K562 (cell line): ENCODE measurements around the gene HSD17B8. TPM values are rescaled to one million over a fixed set of nuclear protein-coding genes. Genes with fewer than 3 reads are reported as not detected.

Experiments
- ATAC-seq: fragments of 200-7000 bp; cut with Tn5 transposase; 3 replicates; pipeline ENCODE4 v1.9.1; 2020; ENCODE audit warnings: moderate library complexity
- BruUV-seq: library from RNA; stranded (reverse); fragments of 400-500 nt; replicated peaks from 2 replicates; lab custom pipeline; 2021; lab: Mats Ljungman, UMichigan
- CTCF ChIA-PET: fragments of 300-600 bp; formaldehyde crosslinking; extraction: SDS; loops from one replicate; lab custom pipeline; 2021; ENCODE audit warnings: low intra/inter-chr PET ratio; lab: Yijun Ruan, JAX
- POLR2A ChIA-PET: fragments of 300-600, 350-650 bp; sonication (Branson Sonifier 250); formaldehyde crosslinking; extraction: SDS; loops from one replicate; lab custom pipeline; 2021; ENCODE audit warnings: antibody characterized with exemption, inconsistent platforms; lab: Yijun Ruan, JAX
- DNase-seq, 4 experiments: peaks; one replicate each; pipeline versions ENCODE4 v3.0.0 to v3.0.0-alpha.2; 2011 to 2018; ENCODE audit warnings: low spot score in 3 of 4, mixed read lengths in 3 of 4; ENCODE audit errors: extremely low read depth in 1 of 4
- FAIRE-seq: peaks from 2 replicates; lab custom pipeline; 2011; peaks lifted over from hg19 to GRCh38; lab: Jason Lieb, UNC
- H2AFZ ChIP-seq: 2 replicates; pipeline ENCODE4 v1.6.0; 2011; ENCODE audit warnings: low read depth, low read length, control low read depth, inconsistent platforms
- H3K27ac ChIP-seq: fragments of 200-600 bp; 3 replicates; pipeline ENCODE4 v1.8.0; 2011; ENCODE audit warnings: low read depth, mild to moderate bottlenecking, control low read depth, inconsistent platforms, low read length, moderate library complexity, mixed read lengths; ENCODE audit errors: extremely low read depth
- H3K27me3 ChIP-seq, 2 experiments: fragments of 300-600 bp in 1 of 2; 2 replicates in 1 of 2; 3 replicates in 1 of 2; pipeline versions ENCODE4 v1.6.0 to v1.8.0; 2011; ENCODE audit warnings: inconsistent platforms in 2 of 2, low read length in 2 of 2, mild to moderate bottlenecking in 1 of 2, mixed read lengths in 1 of 2, moderate library complexity in 1 of 2; ENCODE audit not compliant: control insufficient read depth in 2 of 2, insufficient read depth in 2 of 2
- H3K36me3 ChIP-seq: fragments of 300-600 bp; 3 replicates; pipeline ENCODE4 v1.8.0; 2011; ENCODE audit warnings: mild to moderate bottlenecking, low read length, inconsistent platforms; ENCODE audit not compliant: control insufficient read depth, insufficient read depth
- H3K4me1 ChIP-seq, 2 experiments: fragments of 200-600 bp in 1 of 2; replicated peaks in 1 of 2; 2 replicates in 1 of 2; 3 replicates in 1 of 2; pipeline versions ENCODE4 v1.5.1 to v1.8.0; 2011; ENCODE audit warnings: inconsistent platforms in 2 of 2, low read length in 2 of 2, mild to moderate bottlenecking in 1 of 2, mixed read lengths in 1 of 2, moderate library complexity in 1 of 2; ENCODE audit not compliant: control insufficient read depth in 2 of 2, insufficient read depth in 2 of 2
- H3K4me2 ChIP-seq: 2 replicates; pipeline ENCODE4 v1.6.1; 2011; ENCODE audit warnings: low read length, control low read depth, inconsistent platforms, mixed read lengths; ENCODE audit not compliant: insufficient read depth
- H3K4me3 ChIP-seq: fragments of 200-600 bp; sonication (generic), shearing (Covaris generic); 2 replicates; pipeline ENCODE4 v1.5.1; 2016; ENCODE audit warnings: control low read depth, inconsistent platforms
- H3K79me2 ChIP-seq: fragments of 200-600 bp; 3 replicates; pipeline ENCODE4 v1.8.0; 2011; ENCODE audit warnings: low read length, inconsistent platforms; ENCODE audit not compliant: control insufficient read depth, insufficient read depth
- H3K9ac ChIP-seq, 2 experiments: 2 replicates each; pipeline versions ENCODE4 v1.6.0 to v1.6.1; 2011; ENCODE audit warnings: low read depth in 2 of 2, low read length in 2 of 2, control low read depth in 1 of 2, inconsistent platforms in 1 of 2, mild to moderate bottlenecking in 1 of 2, mixed read lengths in 1 of 2; ENCODE audit not compliant: insufficient read depth in 1 of 2
- H3K9me1 ChIP-seq: one replicate; pipeline ENCODE4 v1.6.0; 2011; ENCODE audit warnings: inconsistent platforms, mild to moderate bottlenecking, low read length, moderate library complexity; ENCODE audit not compliant: control insufficient read depth, insufficient read depth
- H3K9me3 ChIP-seq: replicated peaks from 2 replicates; pipeline ENCODE4 v1.5.1; 2011; ENCODE audit warnings: low read depth, low read length, inconsistent platforms; ENCODE audit not compliant: control insufficient read depth, insufficient read depth
- H4K20me1 ChIP-seq: replicated peaks from 2 replicates; pipeline ENCODE4 v1.6.1; 2011; ENCODE audit warnings: low read length, inconsistent platforms, mixed read lengths; ENCODE audit not compliant: control insufficient read depth, insufficient read depth
- ATF1 ChIP-seq, 2 experiments: fragments of 450-650 bp in 1 of 2; IDR thresholded peaks; 2 replicates each; pipeline ENCODE4 v1.6.1; 2016; ENCODE audit warnings: missing compliant biosample characterization in 1 of 2, missing genetic modification characterization in 1 of 2
- BCOR ChIP-seq: fragments of 450-650 bp; IDR thresholded peaks from 2 replicates; pipeline ENCODE4 v1.6.1; 2016
- C11orf30 ChIP-seq: fragments of 450-650 bp; IDR thresholded peaks from 2 replicates; pipeline ENCODE4 v1.6.1; 2016; ENCODE audit warnings: low read depth, mild to moderate bottlenecking
- E2F1 ChIP-seq: sonication (generic); formaldehyde crosslinking; IDR thresholded peaks from 2 replicates; pipeline ENCODE4 v1.8.1; 2023; ENCODE audit warnings: mild to moderate bottlenecking, missing genetic modification reagents, moderate library complexity
- FOS ChIP-seq: IDR thresholded peaks from 3 replicates; pipeline ENCODE4 v1.6.1; 2011; ENCODE audit not compliant: insufficient read length; ENCODE audit errors: extremely low read depth
- HOMEZ ChIP-seq: fragments of 250-450 bp; sonication (Bioruptor Pico); IDR thresholded peaks from 2 replicates; pipeline ENCODE4 v1.4.0; 2020; ENCODE audit warnings: mild to moderate bottlenecking, moderate library complexity
- HSF4 ChIP-seq: fragments of 250-450 bp; sonication (Bioruptor Pico); IDR thresholded peaks from 2 replicates; pipeline ENCODE4 v2.1.2; 2022; ENCODE audit warnings: mild to moderate bottlenecking, moderate library complexity, borderline replicate concordance
- PTTG1 ChIP-seq: fragments of 450-650 bp; IDR thresholded peaks from 2 replicates; pipeline ENCODE4 v1.6.1; 2016; ENCODE audit warnings: low read depth, mild to moderate bottlenecking, missing genetic modification characterization, missing compliant biosample characterization
- RAD21 ChIP-seq, 2 experiments: fragments of 250-450 bp in 1 of 2; fragments of 450-650 bp in 1 of 2; sonication (Bioruptor Pico) in 1 of 2; formaldehyde crosslinking in 1 of 2; IDR thresholded peaks in 1 of 2; conservative IDR thresholded peaks in 1 of 2; 2 replicates each; pipeline versions ENCODE4 v1.4.0 to v1.8.0; 2020 to 2022; ENCODE audit warnings: mild to moderate bottlenecking in 2 of 2, moderate library complexity in 1 of 2
- SETDB1 ChIP-seq: IDR thresholded peaks from one replicate; pipeline ENCODE4 v1.6.1; 2012; ENCODE audit warnings: low read length, control low read depth, inconsistent platforms
- SUPT5H ChIP-seq: fragments of 450-650 bp; IDR thresholded peaks from 2 replicates; pipeline ENCODE4 v1.6.1; 2016
- TRIM24 ChIP-seq, 2 experiments: fragments of 450-650 bp; IDR thresholded peaks; 2 replicates each; pipeline ENCODE4 v1.6.1; 2016
- ZZZ3 ChIP-seq: fragments of 450-650 bp; IDR thresholded peaks from 2 replicates; pipeline ENCODE4 v1.6.1; 2016; ENCODE audit warnings: antibody characterized with exemption, mild to moderate bottlenecking, moderate library complexity
- WGBS: fragments of 100-300 bp; shearing (Covaris generic); methylation state at CpG from one replicate; pipeline ENCODE4 v1.1.6; 2016; ENCODE audit warnings: low coverage, mixed read lengths; ENCODE audit not compliant: insufficient coverage; ENCODE audit errors: missing lambda C conversion rate; 5-methylcytosine and 5-hydroxymethylcytosine counted together
- in situ Hi-C: fragments of 300-500 bp; cut with MboI; formaldehyde crosslinking; loops from 4 replicates; pipeline ENCODE4 v1.15.0; 2018; ENCODE audit warnings: inconsistent platforms, mixed read lengths
- intact Hi-C: fragments of 100-400 bp; cut with micrococcal nuclease; formaldehyde crosslinking; loops from 2 replicates; pipeline ENCODE4 v1.14.2; 2022
- polyA plus RNA-seq, 8 experiments: library from polyadenylated mRNA; depleted of rRNA in 4 of 8; stranded (reverse) in 5 of 8; unstranded in 3 of 8; fragments of >200 nt; fragmentation: Nextera tagmentation in 2 of 8; fragmentation: Illumina TruSeq in 1 of 8; extraction: Ambion mirVana in 2 of 8; extraction: Trizol in 1 of 8; gene quantifications; 2 replicates each; pipeline versions ENCODE4 v1.2.1 to v1.2.3, GENCODE V29; 2011 to 2014; ENCODE audit warnings: inconsistent platforms in 1 of 8, missing spikeins in 1 of 8
- total RNA-seq, 7 experiments: library from RNA; depleted of rRNA in 6 of 7; stranded (reverse); fragments of >200 nt in 6 of 7; fragmentation: Illumina TruSeq in 2 of 7; extraction: Trizol in 2 of 7; gene quantifications; 2 replicates each; pipeline versions ENCODE4 v1.2.1 to v1.2.3, GENCODE V29; 2011 to 2021; ENCODE audit warnings: low replicate concordance in 1 of 7
- TF ChIP-seq, protein P1 (sequence below), 2 experiments: fragments of 450-650 bp in 1 of 2; sonication (generic) in 1 of 2; formaldehyde crosslinking in 1 of 2; IDR thresholded peaks in 1 of 2; conservative IDR thresholded peaks in 1 of 2; 2 replicates each; pipeline versions ENCODE4 v1.6.1 to v1.8.1; 2016 to 2023; ENCODE audit warnings: mild to moderate bottlenecking in 2 of 2, moderate library complexity in 2 of 2, inconsistent platforms in 1 of 2, missing genetic modification reagents in 1 of 2
- TF ChIP-seq, protein P2 (sequence below): fragments of 450-650 bp; IDR thresholded peaks from 2 replicates; pipeline ENCODE4 v1.7.0; 2016; ENCODE audit warnings: borderline replicate concordance

Gene HSD17B8
- total and polyA plus RNA-seq, 9 of the 15 experiments (the other 6 are each of a cell fraction or from before 2014, with no cell fraction given), result 3.7 to 35.2 (median 14.2) TPM

- Histone ChIP-seq H3K27ac (peak overlapping the region; percentile 75), H3K4me1 (peaks cover 42 to 63% of the 10 kb centered on the region in 2 experiments), H3K9ac (peak overlapping the region; percentile 67 to 93), H3K27me3 (no peaks in the 10 kb centered on the region), H4K20me1 (peaks cover 16% of the 10 kb centered on the region; the same call in 1 of the 2 replicates), H3K9me3 (no peaks in the 10 kb centered on the region), H3K79me2 (peaks cover 66% of the 10 kb centered on the region), H3K9me1 (peaks cover 3% of the 10 kb centered on the region), H3K36me3 (peaks cover 48% of the 10 kb centered on the region), H3K4me2 (peak overlapping the region; percentile 85), H3K4me3 (peak overlapping the region; percentile 62), H2AFZ (peak overlapping the region; percentile 79; the same call in 1 of the 2 replicates)
- ChIA-PET POLR2A (interaction anchor here (0.7 to 1.6 kb wide), 5 partner anchors 14 to 234 kb away, joined by 3 to 9 read pairs (median 4); no protein-coding TSS in a partner anchor), CTCF (no interaction called here)
- FAIRE-seq, result peak; percentile 63
- BruUV-seq, result no TSS peak
- in situ Hi-C loops, result no loop called here
- ATAC-seq, result peak; percentile 13
- peak in 3 of 4 experiments; percentile 49 to 73 (median 68) for DNase-seq
- intact Hi-C loops, result loop anchor here (2.0 kb wide), 1 partner anchor 213 kb away; the partner anchor contains the start of gene CUTA
- 32% methylated on average over 17 of the region's 17 CpGs for WGBS
- no peak for TF ChIP-seq TRIM24 (IDR thresholded peaks at IDR 0.05)
- TF ChIP-seq, protein P1, sequence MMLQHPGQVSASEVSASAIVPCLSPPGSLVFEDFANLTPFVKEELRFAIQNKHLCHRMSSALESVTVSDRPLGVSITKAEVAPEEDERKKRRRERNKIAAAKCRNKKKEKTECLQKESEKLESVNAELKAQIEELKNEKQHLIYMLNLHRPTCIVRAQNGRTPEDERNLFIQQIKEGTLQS (IDR thresholded peaks at IDR 0.05), result peak; percentile 85
- TF ChIP-seq, protein P1 (CRISPR knock-in tag; conservative IDR thresholded peaks at IDR 0.05), result peak; percentile 14; the same call in 1 of the 2 replicates
- peak; percentile 13 for TF ChIP-seq FOS
- TF ChIP-seq C11orf30, result 0 out of 2 replicates have a peak, but pooled peaks have one; percentile 20
- no peak for TF ChIP-seq RAD21 (CRISPR knock-in tag; conservative IDR thresholded peaks at IDR 0.05 in 1 of 2, IDR thresholded peaks at IDR 0.05 in 1 of 2)
- TF ChIP-seq SUPT5H, result no peak
- TF ChIP-seq E2F1, result 0 out of 2 replicates have a peak, but pooled peaks have one; percentile 51
- TF ChIP-seq BCOR, result no peak
- no peak for TF ChIP-seq HOMEZ
- TF ChIP-seq HSF4 (CRISPR knock-in tag), result no peak
- TF ChIP-seq SETDB1, result no peak
- TF ChIP-seq ATF1 (CRISPR knock-in tag; IDR thresholded peaks at IDR 0.05), result no peak
- 0 out of 2 replicates have a peak, but pooled peaks have one; percentile 28 for TF ChIP-seq ATF1 (tag; IDR thresholded peaks at IDR 0.05)
- TF ChIP-seq, protein P2, sequence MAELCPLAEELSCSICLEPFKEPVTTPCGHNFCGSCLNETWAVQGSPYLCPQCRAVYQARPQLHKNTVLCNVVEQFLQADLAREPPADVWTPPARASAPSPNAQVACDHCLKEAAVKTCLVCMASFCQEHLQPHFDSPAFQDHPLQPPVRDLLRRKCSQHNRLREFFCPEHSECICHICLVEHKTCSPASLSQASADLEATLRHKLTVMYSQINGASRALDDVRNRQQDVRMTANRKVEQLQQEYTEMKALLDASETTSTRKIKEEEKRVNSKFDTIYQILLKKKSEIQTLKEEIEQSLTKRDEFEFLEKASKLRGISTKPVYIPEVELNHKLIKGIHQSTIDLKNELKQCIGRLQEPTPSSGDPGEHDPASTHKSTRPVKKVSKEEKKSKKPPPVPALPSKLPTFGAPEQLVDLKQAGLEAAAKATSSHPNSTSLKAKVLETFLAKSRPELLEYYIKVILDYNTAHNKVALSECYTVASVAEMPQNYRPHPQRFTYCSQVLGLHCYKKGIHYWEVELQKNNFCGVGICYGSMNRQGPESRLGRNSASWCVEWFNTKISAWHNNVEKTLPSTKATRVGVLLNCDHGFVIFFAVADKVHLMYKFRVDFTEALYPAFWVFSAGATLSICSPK, result no peak
- TF ChIP-seq PTTG1 (tag), result no peak
- TF ChIP-seq ZZZ3, result no peak
Measured at GRCh38 chr6:33205191-33206026, 954 bp downstream of the HSD17B8 start.
